ENCODE measurements around the gene SYNGR3.

Gene SYNGR3

DNA sequence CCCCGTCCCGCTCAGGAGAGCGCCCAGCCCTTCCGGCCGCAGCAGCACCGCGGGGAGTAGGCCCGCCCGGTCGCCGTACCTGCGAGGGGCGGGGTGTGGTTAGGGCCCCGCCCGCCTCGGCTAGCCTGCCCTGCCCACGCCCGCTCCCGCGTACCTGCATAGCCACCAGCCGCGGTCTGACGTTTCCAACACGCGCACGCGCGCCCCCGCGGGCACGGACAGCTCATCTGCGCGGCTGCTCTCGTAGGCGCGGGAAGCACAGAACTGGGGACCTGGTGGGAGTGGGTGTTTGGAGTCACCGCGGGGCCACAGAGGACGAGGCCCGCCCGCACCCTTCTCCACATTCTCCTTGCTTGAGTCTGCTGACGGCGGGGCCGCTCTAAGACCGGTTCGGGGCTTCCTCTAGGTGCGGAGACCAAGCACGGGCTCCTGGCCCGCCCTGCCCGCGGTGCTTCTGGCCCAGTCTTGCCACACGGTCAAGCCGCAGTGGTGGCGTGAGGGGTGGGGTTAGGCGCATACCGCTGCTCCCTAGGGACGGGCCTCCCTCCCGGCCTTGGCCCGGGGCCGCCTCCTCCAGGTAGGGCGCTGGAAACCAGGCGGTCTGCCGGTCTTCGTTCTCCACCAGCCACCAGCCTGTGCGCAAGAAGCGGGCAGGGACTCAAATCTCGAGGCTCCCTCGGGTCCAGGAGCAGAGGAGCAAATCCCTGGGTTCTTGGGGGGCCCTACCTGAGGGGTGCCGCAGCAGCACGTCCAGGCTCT is 10.3 kb upstream of the SYNGR3 start:
- Histone ChIP-seq H3K4me3 (ENCODE audit: extremely low read depth, insufficient read depth, low read length, poor library complexity, severe bottlenecking) (peak overlapping the region; percentile 8), H3K36me3 (ENCODE audit: control insufficient read depth, insufficient read depth, low read length) (peaks cover 45% of the 10 kb centered on the region), H3K4me1 (ENCODE audit: control insufficient read depth, insufficient read depth, low read length, poor library complexity, severe bottlenecking) (peaks cover 6% of the 10 kb centered on the region), H3K9me3 (ENCODE audit: control insufficient read depth, low read length) (no peaks in the 10 kb centered on the region), H3K27ac (ENCODE audit: low read depth, low read length, severe bottlenecking) (no peak overlapping the region)
- 17 to 22% methylated on average over 54 to 56 of the region's 70 CpGs for WGBS, 2 experiments (ENCODE audit: insufficient coverage in 2 of 2)

- Histone ChIP-seq H3K9me3 (ENCODE audit: control insufficient read depth, low read length) (no peaks in the 10 kb centered on the region), H3K36me3 (ENCODE audit: control insufficient read depth, insufficient read depth, low read length) (peaks cover 39% of the 10 kb centered on the region), H3K4me3 (ENCODE audit: extremely low read depth, insufficient read depth, low read length, poor library complexity, severe bottlenecking) (no peak overlapping the region), H3K27ac (ENCODE audit: low read depth, low read length, severe bottlenecking) (no peak overlapping the region), H3K4me1 (ENCODE audit: control insufficient read depth, insufficient read depth, low read length, poor library complexity, severe bottlenecking) (peaks cover 10% of the 10 kb centered on the region)
- WGBS, 2 experiments (ENCODE audit: insufficient coverage in 2 of 2), result 21 to 29% methylated on average over 40 to 44 of the region's 53 CpGs
Observed at GRCh38 chr16:1980030-1980769, 9.6 kb upstream of the SYNGR3 start.

DNA sequence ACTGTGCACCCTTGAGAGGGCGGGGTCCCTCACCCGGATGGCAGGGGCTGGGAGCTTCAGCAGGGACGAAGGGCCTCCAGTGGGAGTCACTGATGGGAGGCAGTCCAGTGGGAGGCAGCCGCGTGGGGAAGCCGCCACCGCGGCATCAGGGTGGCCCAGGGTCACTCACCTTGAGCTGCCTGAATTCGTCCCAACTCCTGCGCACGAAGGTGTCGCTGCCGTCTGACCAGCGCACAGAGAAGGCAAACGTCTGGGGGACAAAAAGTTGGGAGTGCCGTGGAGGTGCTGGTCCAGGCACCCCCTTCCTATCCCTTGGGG is 9.0 kb upstream of the SYNGR3 start:
- Histone ChIP-seq H3K27ac (ENCODE audit: low read depth, low read length, severe bottlenecking) (no peak overlapping the region), H3K9me3 (ENCODE audit: control insufficient read depth, low read length) (no peaks in the 10 kb centered on the region), H3K36me3 (ENCODE audit: control insufficient read depth, insufficient read depth, low read length) (peaks cover 39% of the 10 kb centered on the region), H3K4me1 (ENCODE audit: control insufficient read depth, insufficient read depth, low read length, poor library complexity, severe bottlenecking) (peaks cover 15% of the 10 kb centered on the region), H3K4me3 (ENCODE audit: extremely low read depth, insufficient read depth, low read length, poor library complexity, severe bottlenecking) (no peak overlapping the region)
- 51 to 53% methylated on average over 16 of the region's 16 CpGs for WGBS, 2 experiments (ENCODE audit: insufficient coverage in 2 of 2)

GRCh38 chr16:1981398-1981836 is 8.4 kb upstream of the SYNGR3 start, which contains the start of gene NOXO1:
Gene NOXO1, minus strand, starts transcription at chr16:1981469. Its CDS starts 290 bp downstream, at chr16:1981179.
- Histone ChIP-seq H3K9me3 (ENCODE audit: control insufficient read depth, low read length) (no peaks in the 10 kb centered on the region), H3K27ac (ENCODE audit: low read depth, low read length, severe bottlenecking) (no peak within 1 kb of the TSS), H3K36me3 (ENCODE audit: control insufficient read depth, insufficient read depth, low read length) (peaks cover 39% of the 10 kb centered on the region), H3K4me3 (ENCODE audit: extremely low read depth, insufficient read depth, low read length, poor library complexity, severe bottlenecking) (no peak within 1 kb of the TSS), H3K4me1 (ENCODE audit: control insufficient read depth, insufficient read depth, low read length, poor library complexity, severe bottlenecking) (peaks cover 15% of the 10 kb centered on the region)
- 59 to 70% methylated on average over 5 of the region's 6 CpGs for WGBS, 2 experiments (ENCODE audit: insufficient coverage in 2 of 2)

GRCh38 chr16:1982013-1982433 is 7.7 kb upstream of the SYNGR3 start:
- H3K27ac ChIP-seq (ENCODE audit: low read depth, low read length, severe bottlenecking), result no peak overlapping the region
- WGBS, 2 experiments (ENCODE audit: insufficient coverage in 2 of 2), result 54 to 72% methylated on average over 4 of the region's 5 CpGs
- H3K9me3 ChIP-seq (ENCODE audit: control insufficient read depth, low read length), result no peaks in the 10 kb centered on the region
- peaks cover 15% of the 10 kb centered on the region for H3K4me1 ChIP-seq (ENCODE audit: control insufficient read depth, insufficient read depth, low read length, poor library complexity, severe bottlenecking)
- H3K36me3 ChIP-seq (ENCODE audit: control insufficient read depth, insufficient read depth, low read length), result peaks cover 39% of the 10 kb centered on the region
- H3K4me3 ChIP-seq (ENCODE audit: extremely low read depth, insufficient read depth, low read length, poor library complexity, severe bottlenecking), result no peak overlapping the region

DNA sequence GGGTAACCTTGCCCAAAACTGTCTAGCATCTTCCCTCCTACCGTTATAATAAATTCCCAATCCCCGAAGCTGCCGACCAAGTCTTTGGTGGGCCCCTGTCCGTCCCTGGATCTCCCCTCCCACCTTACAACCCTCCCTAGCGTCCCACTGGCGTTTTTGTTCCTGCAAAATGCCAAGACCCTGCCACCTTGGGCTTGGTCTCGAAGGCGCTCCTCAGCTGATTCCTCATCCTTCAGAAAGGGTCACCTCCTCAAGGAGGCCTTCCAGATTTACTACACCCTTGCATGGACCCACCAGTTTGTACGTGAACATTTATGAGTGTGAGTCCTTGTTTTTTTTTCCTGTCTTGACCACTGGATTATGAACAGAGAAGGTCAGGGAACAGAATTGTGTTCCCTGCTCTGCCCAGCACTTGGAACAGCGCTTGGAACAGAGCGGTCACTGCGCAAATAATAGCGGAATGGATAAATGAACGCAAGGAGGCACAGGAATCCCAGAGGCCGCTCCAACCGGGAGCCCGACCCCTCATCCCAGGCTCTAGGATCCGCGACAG is 6.7 kb upstream of the SYNGR3 start:
- H3K4me3 ChIP-seq (ENCODE audit: extremely low read depth, insufficient read depth, low read length, poor library complexity, severe bottlenecking), result peak overlapping the region; percentile 84
- peak overlapping the region; percentile 96 for H3K27ac ChIP-seq (ENCODE audit: low read depth, low read length, severe bottlenecking)
- H3K36me3 ChIP-seq (ENCODE audit: control insufficient read depth, insufficient read depth, low read length), result peaks cover 31% of the 10 kb centered on the region
- 30 to 33% methylated on average over 19 of the region's 19 CpGs for WGBS, 2 experiments (ENCODE audit: insufficient coverage in 2 of 2)
- H3K4me1 ChIP-seq (ENCODE audit: control insufficient read depth, insufficient read depth, low read length, poor library complexity, severe bottlenecking), result peaks cover 15% of the 10 kb centered on the region
- no peaks in the 10 kb centered on the region for H3K9me3 ChIP-seq (ENCODE audit: control insufficient read depth, low read length)

- Histone ChIP-seq H3K36me3 (ENCODE audit: control insufficient read depth, insufficient read depth, low read length) (peaks cover 25% of the 10 kb centered on the region), H3K4me1 (ENCODE audit: control insufficient read depth, insufficient read depth, low read length, poor library complexity, severe bottlenecking) (peaks cover 15% of the 10 kb centered on the region), H3K9me3 (ENCODE audit: control insufficient read depth, low read length) (no peaks in the 10 kb centered on the region), H3K27ac (ENCODE audit: low read depth, low read length, severe bottlenecking) (peak within 1 kb of the TSS; percentile 96), H3K4me3 (ENCODE audit: extremely low read depth, insufficient read depth, low read length, poor library complexity, severe bottlenecking) (peak within 1 kb of the TSS; percentile 84)
- WGBS, 2 experiments (ENCODE audit: insufficient coverage in 2 of 2), result 0% methylated on average over 89 to 99 of the region's 109 CpGs
Observed at GRCh38 chr16:1983544-1984346, 6.0 kb upstream of the SYNGR3 start, which contains the start of gene GFER. Gene GFER, plus strand, starts transcription at chr16:1984193. Its CDS starts 26 bp downstream, at chr16:1984219.

GRCh38 chr16:1984347-1985225 is 5.2 kb upstream of the SYNGR3 start:
- H3K4me3 ChIP-seq (ENCODE audit: extremely low read depth, insufficient read depth, low read length, poor library complexity, severe bottlenecking), result peak overlapping the region; percentile 84
- H3K36me3 ChIP-seq (ENCODE audit: control insufficient read depth, insufficient read depth, low read length), result peaks cover 23% of the 10 kb centered on the region
- WGBS, 2 experiments (ENCODE audit: insufficient coverage in 2 of 2), result 9 to 12% methylated on average over 47 to 50 of the region's 58 CpGs
- H3K9me3 ChIP-seq (ENCODE audit: control insufficient read depth, low read length), result no peaks in the 10 kb centered on the region
- H3K27ac ChIP-seq (ENCODE audit: low read depth, low read length, severe bottlenecking), result peak overlapping the region; percentile 96
- H3K4me1 ChIP-seq (ENCODE audit: control insufficient read depth, insufficient read depth, low read length, poor library complexity, severe bottlenecking), result peaks cover 12% of the 10 kb centered on the region

GRCh38 chr16:1985466-1986150 is 4.2 kb upstream of the SYNGR3 start:
- H3K36me3 ChIP-seq (ENCODE audit: control insufficient read depth, insufficient read depth, low read length), result peaks cover 23% of the 10 kb centered on the region
- peaks cover 12% of the 10 kb centered on the region for H3K4me1 ChIP-seq (ENCODE audit: control insufficient read depth, insufficient read depth, low read length, poor library complexity, severe bottlenecking)
- H3K4me3 ChIP-seq (ENCODE audit: extremely low read depth, insufficient read depth, low read length, poor library complexity, severe bottlenecking), result peak overlapping the region; percentile 84
- H3K9me3 ChIP-seq (ENCODE audit: control insufficient read depth, low read length), result no peaks in the 10 kb centered on the region
- no peak overlapping the region for H3K27ac ChIP-seq (ENCODE audit: low read depth, low read length, severe bottlenecking)
- 94 to 97% methylated on average over 13 to 14 of the region's 14 CpGs for WGBS, 2 experiments (ENCODE audit: insufficient coverage in 2 of 2)

Measured in mesodermal cell (in vitro differentiated cells).